ENCODE measurements around the gene SCFD2.

The SCFD2 gene

GRCh38 chr4:52954560-52955170 is 411.2 kb downstream of the SCFD2 start:
- DNase-seq (ENCODE audit: low read depth) = no peak

- no peak for DNase-seq (ENCODE audit: low read depth)
These were observed 413.3 kb downstream of the SCFD2 start for GRCh38 chr4:52952540-52952939.

DNA sequence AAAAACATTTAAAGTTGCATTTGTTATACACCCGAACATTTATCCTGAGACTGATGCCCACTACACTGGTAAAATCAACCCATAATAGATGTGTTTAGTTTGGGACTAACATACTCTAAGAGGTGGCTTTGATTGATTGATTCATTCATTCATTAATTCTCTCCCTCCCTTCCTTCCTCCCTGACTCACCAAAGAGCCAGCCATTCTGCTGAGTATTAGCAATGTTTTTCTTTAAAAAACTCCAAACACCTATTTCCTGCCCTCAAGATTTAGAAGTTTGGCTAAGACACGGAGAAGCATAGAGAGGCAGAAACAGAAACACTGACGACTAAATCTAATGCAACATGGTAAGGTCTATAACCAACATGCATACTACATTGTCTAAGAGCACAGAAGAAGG is 414.8 kb downstream of the SCFD2 start:
- no peak for DNase-seq (ENCODE audit: low read depth)

DNA sequence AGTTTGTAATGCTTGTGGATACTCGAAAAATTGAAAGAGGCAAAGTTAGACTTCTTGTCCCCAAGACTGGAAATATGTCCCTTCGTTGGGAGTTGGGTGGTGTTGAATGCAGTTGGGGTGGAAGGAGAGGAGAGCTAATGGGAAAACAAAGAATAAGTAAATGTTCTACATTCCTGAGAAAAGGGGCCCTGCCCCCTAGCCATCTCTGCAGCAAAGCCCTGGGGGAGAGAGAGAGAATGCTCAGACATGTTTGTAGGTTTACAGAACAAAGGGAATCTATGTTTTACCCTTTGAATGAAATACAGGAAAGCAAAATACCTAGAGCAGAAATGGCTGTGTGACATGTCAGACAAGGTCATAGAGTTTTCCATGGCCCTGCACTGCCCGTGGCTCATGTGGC is 415.6 kb downstream of the SCFD2 start:
- no peak for DNase-seq (ENCODE audit: low read depth)

DNA sequence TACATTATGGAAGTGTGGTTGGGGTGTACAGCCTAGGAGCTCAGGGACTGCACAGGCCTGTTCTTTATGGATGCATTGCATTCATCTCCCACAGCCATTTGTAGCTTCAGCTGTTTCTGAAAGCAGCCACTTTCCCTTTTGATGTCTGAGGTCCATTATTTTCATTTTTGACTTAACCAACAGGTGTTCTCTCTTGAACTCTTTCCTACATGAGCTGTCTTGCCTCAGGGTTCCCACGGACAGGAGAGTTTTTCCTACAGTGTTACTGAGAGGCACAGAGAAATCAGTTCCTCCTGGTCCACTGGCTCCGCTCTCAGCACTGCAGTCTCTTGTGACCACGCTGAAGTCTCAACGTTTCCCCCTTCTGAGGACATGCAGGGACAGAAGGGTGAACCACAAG is 416.5 kb downstream of the SCFD2 start:
- no peak for DNase-seq (ENCODE audit: low read depth)

GRCh38 chr4:52948057-52948423 is 417.8 kb downstream of the SCFD2 start:
- no peak for DNase-seq (ENCODE audit: low read depth)

DNA sequence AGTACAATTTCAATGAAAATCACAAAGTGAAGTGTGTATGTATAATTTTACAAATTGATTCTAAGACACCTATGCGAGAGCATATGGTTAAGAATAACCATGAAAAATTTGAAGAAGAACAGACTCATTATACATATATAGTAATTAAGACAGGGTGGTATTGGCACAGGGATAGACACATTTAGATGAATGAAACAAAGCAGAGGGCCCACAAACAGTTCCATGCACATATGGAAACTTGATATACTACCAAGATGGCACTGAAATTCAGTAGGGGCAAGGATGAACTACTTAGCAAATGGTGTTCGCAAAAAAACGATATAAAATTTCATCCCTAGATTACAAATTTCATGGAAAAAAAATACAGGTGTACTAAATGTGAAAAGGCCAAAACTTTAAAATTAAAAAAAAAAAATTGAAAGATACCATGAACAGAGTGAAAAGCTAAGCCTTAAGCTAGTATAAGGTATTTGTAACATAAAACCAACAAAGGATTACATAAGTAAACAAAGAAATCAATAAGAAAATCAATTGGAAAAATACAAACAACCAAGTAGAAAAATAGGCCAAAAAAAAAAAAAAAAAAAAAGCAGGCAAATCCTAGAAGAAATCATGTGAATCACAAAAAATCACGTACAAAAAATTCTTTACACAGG is 418.3 kb downstream of the SCFD2 start:
- no peak for DNase-seq (ENCODE audit: low read depth)

GRCh38 chr4:52946855-52947254 is 419.0 kb downstream of the SCFD2 start:
- DNase-seq (ENCODE audit: low read depth) = no peak

DNA sequence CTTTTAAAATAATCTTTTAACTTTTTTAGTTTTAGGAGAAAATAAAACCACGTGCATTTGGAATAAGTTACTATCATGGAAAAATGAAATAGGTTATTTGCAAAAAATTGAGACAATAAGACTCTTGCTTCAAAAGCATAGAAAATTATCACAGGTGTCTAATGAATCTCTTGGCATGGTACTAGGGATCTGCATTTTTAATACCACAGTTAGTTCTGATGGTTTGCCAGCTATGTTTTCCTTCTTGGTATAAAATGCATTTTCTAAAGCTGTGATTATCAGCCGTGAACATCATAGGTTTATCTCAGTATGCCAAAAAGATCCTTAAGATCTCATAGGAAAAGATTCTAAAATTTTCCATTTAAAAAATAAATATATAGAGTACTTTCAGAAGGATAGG is 419.9 kb downstream of the SCFD2 start:
- no peak for DNase-seq (ENCODE audit: low read depth)

GRCh38 chr4:52945326-52945898 is 420.4 kb downstream of the SCFD2 start:
- DNase-seq (ENCODE audit: low read depth) = no peak

GRCh38 chr4:52943677-52944076 is 422.2 kb downstream of the SCFD2 start:
- DNase-seq (ENCODE audit: low read depth) = no peak

DNA sequence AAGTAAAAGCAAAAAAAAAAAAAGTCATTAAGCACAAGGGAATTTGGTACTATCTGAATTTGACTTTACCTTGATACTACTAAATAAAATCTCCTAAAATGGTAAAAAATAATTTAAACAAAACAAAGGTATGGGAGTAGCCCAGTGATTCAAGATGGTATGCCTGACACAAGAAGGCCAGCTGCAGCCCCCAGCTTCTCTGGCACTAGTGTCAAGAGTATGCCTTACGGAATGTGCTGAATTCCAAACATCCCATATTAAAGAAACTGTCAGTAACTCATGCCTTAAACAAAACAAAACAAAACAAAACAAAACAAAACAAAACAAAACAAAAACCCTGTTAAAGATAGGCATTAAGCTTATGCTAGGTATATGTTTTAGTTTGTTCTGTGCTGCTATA is 422.9 kb downstream of the SCFD2 start:
- no peak for DNase-seq (ENCODE audit: low read depth)

- DNase-seq (ENCODE audit: low read depth) = no peak
These were observed 424.4 kb downstream of the SCFD2 start for GRCh38 chr4:52941450-52941849.

GRCh38 chr4:52939739-52940138 is 426.1 kb downstream of the SCFD2 start:
- DNase-seq (ENCODE audit: low read depth) = no peak

- no peak for DNase-seq (ENCODE audit: low read depth)
These were observed 426.5 kb downstream of the SCFD2 start for GRCh38 chr4:52939325-52939724.

DNA sequence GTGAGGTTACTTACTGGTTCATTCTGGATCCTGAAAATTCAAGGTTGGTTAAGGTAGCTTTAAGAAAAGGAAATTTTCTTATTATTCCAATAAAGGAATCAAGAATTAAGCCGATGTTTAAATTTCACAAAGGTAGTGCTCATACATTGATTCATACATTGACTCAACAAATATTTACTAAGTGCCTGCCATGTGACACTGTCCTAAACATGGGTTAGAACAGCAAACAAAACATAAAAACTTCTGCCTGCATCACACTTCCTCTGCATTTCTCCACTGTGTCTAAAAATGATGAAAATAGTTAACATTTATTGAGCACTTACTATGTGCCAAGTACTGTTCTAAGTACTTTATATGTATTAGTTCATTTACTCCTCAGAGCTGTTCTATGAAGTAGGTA is 428.0 kb downstream of the SCFD2 start:
- DNase-seq (ENCODE audit: low read depth) = no peak

DNA sequence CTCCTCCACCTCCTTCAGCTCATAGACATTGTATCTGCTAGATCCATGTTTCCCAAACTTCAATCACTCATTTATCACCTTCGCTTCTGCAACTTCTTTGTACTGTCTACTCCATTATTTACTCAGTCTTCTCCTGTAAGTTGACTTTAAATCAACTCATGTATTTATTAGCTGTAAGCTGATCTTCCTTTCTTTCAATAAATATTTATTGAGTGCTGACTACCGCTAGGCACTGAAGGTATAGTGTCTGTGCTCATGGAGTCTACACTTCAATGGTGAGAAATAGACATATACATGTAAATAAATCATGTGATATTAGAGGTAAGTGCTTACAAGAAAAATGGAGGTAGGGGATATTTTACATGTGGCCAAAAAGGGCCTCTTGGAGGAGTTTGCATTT is 429.1 kb downstream of the SCFD2 start:
- no peak for DNase-seq (ENCODE audit: low read depth)

GRCh38 chr4:52935317-52935716 is 430.5 kb downstream of the SCFD2 start:
- no peak for DNase-seq (ENCODE audit: low read depth)

- no peak for DNase-seq (ENCODE audit: low read depth)
These were observed 432.1 kb downstream of the SCFD2 start for GRCh38 chr4:52933738-52934137.

DNA sequence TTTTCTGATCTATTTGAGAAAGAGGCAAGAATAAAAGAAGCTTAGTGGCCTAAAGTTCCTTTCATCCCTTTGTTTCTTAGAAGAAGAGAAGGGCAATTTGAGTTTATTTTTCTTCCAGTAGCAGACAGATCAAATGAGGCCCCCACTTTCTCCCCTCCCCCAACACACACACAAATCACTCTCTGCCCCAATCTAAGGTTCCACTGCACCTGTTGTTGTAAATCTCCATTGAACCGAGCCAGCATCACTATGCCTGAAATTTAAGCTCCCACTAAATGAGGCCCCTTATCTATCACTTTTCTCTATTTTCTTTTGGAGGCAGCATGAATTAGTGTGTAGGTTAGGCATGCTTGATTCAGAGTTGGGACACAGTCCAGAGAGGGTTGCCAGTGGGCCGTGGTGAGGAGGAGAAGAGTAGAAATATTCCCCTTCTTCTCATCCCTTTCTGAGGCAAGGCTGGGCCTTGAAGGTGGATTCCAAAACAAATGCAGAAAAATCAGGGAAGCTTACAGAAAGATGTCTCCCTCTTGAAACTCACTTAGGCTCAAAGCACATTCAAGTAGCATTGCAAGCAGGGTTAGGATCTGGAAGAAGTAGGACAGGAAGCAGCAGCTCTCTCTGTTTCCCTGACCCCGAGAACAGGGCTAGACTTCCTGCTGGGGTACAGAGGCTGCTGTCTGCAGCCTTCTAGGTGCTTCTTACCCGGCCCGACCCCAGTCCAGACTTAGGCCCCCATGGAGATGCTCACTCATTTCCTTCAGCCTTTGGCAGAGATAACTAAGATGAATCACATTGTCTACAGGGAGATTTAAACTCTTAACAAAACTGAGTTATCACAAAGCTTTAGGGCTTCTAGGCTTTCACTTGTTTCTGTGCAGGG is 433.0 kb downstream of the SCFD2 start:
- DNase-seq (ENCODE audit: low read depth) = no peak

DNA sequence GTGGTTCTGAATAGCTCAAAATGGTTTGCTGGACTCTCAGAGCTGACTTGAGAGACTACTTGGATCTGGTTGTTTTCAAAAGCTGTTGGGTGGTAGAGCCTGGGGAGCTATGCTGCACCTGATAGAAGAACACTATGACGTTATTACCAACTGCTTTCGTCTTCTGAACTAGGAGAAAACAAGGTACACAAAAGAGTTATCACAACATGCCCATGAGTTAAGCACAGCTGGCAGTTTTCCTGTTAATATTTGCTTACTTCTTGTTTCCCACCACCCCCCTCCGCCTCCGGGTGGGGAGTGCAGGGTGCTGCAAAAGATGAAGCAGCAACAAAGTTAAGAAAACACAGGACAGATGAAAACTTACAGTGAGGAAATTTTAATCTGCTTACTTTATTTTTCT is 434.6 kb downstream of the SCFD2 start:
- no peak for DNase-seq (ENCODE audit: low read depth)

DNA sequence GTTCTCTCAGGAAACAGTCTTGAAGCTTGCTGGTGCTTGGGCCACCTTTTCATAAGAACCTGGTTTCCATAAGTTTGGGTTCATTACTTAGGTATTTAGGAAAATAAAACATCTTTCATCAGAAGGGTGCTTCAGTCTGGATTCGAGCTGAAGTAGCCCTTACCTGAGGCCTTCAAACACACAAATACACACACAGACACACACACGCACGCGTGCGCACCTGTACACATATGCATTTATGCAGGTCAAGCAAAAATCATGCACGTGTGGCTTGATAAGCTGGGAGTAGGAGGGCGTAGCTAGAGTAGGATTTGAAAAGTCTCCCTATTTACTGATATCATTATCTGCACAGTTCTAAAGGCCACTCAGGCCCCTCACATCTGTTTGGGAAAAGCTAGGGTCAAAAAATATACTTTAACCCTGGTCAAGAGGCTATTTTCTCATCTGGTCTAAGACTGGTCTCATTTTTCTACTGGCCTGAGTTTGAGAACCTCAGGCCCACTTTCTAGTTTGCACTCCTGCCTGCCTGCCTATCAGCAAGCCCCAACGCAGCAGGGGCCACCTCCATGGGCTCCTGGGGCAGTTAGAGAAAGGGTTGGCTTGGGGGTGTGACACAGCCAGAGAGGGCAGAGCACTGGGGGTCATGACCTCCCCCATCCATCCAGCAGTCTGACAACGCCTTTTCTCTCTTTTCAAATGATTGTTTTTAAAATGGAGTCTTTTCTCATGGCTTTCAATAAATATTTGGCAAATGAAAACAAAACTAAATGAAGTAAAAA is 439.5 kb downstream of the SCFD2 start:
- no peak for DNase-seq (ENCODE audit: low read depth)

All from stimulated activated CD4-positive, alpha-beta T cell treated with anti-CD3 and anti-CD28 coated beads, Interleukin-2, amount 100 ng/mL, for 4 hours (primary cell).